Inflammatory macrophage treated with lipopolysaccharide for 1 hour (primary cell): ENCODE data around the gene GAB1.
A peak's percentile ranks its signal among the peaks of the same experiment; 100 is the strongest.

Source experiments
- DNase-seq, 2 donors: peaks; one replicate each; pipeline ENCODE4 v3.0.0-alpha.2; 2020 to 2022

GAB1 gene

DNA sequence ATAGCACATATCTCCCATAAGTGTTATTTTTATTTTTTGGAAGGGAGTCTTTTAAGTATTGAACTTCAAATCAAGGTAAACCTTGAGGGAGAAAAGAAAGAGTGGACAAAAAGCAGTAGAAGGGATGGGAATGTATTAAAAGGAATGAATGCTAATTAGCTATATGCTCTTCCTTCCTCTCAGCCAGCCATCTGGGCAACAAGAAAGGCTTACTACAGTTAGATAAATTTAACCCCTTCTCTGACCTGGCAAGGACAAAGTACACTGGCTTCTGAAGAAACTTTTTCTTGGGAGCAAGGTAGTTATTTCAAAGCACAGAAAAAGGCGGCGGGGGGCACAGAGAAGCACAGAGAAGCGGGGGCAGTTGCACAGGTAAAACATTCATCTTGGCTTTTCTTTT is 54.6 kb downstream of the GAB1 start:
- DNase-seq: no peak

DNA sequence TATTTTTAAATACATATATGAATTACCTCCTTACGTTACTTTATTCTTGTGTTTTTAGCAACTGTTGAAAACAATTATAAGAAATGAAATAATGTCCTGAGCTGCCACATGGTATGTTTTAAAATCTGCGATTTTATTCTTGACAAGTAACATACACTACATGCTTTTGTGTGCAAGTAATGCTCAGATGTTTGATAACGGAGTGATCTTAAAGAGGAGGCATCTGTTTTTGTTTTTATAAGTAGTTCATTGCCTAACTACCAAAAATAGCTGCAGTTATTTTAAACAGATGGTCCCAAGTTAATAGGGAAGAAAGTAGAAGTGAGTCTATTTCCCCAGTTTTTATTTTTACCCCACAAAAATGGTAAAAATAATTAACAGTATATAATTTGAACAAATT is 55.2 kb downstream of the GAB1 start:
- no peak for DNase-seq

DNA sequence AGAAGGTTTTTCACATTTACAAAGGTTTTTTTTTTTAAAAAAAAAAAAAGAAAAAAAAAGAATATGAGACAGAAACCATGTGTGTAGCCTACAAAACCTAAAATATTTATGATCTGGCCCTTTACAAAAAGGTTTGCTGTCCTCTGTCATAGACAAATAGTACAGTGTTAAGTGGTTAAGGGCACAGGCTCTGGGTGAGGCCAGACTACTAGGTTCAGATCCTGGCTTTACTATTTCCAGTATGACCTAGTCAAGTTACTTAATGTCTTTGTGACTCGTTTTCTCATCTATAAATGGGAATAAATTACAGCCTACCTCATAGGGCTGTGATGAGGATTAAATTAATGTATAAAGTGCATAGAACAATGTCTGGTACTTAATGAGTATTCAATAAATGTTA is 56.5 kb downstream of the GAB1 start:
- DNase-seq: no peak

- DNase-seq: no peak
Observed at GRCh38 chr4:143394739-143395453, 58.2 kb downstream of the GAB1 start.

DNA sequence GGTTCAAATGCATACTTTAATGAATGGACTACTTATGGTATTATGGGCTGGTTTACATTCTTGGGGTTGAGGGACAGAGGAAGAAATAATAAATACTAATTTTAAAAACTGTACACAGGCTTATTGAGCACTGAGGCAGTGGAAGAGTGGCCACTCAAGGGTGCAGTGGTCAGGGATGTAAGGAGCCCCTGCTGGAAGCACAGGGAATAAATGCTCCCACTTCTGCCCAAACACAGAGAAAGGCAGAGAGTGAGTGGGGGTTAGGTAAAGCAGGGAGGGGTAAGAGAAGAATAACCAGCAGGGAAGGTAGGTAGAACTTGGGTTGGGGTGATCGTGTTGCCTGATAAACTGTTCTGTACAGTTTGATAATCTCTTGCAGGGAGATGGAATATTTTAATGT is 60.0 kb downstream of the GAB1 start:
- DNase-seq: no peak

- DNase-seq: no peak
Observed at GRCh38 chr4:143397335-143397734, 60.7 kb downstream of the GAB1 start.

DNA sequence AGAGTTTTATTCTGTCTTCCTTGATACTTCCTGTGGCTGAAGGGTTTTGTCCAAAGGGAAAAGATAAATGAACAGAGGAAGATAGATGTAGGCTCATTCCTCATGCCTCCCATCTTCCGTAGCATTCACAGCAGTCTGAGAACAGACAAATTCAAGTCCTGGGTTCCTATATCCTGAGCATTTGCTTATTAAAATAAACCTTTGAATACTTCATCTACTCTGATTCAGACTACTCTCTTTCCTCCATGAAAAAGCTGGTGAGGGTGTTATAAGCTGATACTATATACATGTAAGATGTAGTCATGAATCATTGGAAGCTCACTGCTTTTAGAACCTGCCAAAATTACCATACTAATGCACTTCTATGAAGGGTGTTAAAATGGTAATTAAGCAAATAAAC is 61.2 kb downstream of the GAB1 start:
- DNase-seq: no peak

DNA sequence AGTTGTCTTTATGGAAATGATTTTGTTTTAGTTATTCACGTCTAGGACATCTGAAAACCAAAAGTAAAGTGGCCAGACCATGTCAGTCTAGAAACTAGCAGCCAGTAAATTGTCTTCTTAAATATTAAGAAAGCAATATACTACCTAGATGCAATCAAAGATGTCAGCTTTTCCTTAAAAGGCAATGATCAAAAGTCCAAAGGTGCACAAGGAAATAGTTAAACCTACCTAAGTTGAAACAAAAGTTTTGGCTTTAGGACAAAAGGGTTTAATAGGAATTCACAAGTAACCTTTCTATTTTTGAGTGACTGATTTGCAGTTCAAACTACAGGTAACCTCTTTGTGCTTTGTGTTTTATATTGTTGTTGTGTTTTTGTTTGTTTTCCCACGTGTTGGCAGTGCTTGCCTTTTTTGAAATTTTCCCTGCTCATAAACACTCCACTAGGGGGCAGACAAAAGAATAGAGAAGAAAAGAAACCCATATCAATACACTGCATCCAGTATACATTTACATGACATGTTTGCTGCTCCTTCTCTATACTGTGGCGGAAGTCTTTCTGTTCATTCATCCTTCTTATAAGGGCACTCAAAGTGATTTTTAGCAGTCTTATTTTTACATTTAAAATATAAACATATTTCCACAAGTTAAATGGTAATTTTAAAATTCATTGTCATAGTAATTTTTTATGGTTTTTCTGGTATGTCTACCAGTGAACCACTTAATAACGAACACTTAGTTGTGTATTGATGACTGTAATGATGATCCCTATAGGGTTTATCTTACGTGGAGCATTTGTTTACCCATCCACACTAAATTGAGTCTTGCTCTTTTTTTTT is 62.7 kb downstream of the GAB1 start:
- DNase-seq: peak; percentile 31 to 66

DNA sequence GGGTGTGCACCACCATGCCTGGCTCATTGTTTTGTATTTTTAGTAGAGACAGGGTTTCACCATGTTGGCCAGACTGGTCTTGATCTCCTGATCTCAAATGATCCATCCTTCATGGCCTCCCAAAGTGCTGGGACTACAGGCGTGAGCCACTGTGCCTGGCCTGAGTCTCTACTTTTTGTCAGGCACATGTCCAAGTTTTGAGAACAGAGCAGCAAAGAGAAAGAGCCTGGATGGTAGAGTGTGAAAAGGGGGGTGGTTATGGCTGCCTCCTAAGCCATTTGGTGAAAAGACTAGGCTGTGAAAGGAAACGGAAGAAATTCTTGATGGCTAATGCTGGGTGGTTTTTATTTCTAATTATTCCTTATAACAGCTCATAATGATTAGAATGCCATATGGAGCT is 63.4 kb downstream of the GAB1 start:
- no peak for DNase-seq

GRCh38 chr4:143402776-143403552 is 66.3 kb downstream of the GAB1 start:
- DNase-seq: peak in 1 of 2 donors; percentile 29

GRCh38 chr4:143403553-143403820 is 66.8 kb downstream of the GAB1 start:
- peak; percentile 41 to 48 for DNase-seq

- peak in 1 of 2 donors; percentile 32 for DNase-seq
Observed at GRCh38 chr4:143404555-143404954, 67.9 kb downstream of the GAB1 start.

GRCh38 chr4:143405075-143405730 is 68.5 kb downstream of the GAB1 start:
- DNase-seq: peak in 1 of 2 donors; percentile 35

GRCh38 chr4:143406523-143406922 is 69.8 kb downstream of the GAB1 start:
- DNase-seq: no peak

- DNase-seq: no peak
Observed at GRCh38 chr4:143407474-143407873, 70.8 kb downstream of the GAB1 start.

DNA sequence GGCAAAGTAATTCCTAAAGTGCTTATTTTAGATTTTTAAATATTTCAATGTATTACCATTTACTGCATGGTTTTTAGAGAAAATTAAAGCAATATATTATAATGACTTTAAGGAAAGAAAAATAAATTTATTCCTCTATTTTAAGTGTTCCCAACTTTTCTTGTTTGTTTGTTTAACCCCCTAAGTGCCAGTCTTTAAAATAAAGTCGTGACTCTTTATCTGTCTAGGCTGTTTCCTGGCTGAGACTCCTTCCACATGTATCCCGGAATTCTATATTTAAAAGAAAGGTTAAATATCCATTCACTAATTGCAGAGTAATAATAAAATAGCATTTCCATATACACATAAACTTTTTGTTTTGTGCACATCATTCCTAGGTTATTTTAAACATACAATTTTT is 71.2 kb downstream of the GAB1 start:
- no peak for DNase-seq

DNA sequence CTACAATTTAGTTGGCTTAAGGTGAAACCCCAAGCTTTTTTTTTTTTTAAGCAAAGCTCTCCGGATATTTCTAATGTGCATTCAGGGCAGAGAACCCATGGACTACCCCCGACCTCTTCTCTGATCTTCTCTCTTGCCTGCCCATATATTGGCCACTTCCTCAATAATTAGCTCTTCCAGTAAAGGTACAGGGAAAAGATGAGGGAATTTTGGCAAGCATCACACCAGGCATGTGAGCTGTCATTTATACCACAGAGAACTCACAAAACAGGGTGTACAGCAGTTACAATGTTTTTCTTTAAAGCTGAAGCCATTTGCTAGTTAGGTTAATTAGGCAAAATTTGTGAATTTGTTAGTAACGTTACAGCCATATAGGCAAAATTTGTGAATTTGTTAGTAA is 73.3 kb downstream of the GAB1 start:
- no peak for DNase-seq

DNA sequence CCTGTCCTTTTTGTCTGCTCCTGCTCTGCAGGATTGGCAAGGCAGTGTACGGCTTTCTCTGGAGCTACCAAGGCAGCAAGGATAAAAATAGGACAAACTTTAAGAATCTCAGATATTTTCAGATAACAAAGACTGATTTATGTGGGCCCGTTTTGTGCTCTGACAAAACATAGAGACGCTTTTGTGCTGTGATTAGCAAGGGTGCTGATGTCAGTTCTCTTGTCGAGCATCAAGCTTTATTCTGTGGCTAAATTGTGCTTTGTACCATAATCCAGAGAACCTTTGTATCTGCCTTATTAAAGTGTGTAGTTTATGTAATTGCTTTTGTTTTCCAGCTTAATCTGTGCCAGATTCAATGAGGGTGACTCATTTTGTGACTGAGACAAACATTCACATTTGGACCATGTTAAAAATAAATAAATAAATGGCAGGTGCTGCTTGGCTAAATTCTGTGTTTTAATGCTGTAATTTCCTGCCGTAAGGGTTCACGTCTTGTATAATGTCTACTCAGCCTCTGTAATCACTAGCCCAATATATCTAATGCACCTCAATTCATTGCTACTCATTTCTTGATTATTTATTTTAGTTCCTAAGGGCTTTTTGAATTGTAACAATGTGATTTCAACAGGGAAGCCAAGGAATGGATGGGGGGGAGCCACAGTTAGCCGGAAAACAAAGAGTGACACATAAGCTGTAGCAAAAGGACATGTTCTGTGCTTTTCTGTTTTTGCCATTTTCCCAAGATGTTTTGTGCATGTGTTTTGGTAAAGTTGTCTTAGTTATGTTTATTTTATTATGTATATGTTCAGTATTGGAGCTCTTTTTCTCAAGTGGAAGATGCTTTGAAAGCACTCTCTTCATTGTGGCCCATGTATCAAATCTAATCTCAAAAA is 75.1 kb downstream of the GAB1 start:
- no peak for DNase-seq

DNA sequence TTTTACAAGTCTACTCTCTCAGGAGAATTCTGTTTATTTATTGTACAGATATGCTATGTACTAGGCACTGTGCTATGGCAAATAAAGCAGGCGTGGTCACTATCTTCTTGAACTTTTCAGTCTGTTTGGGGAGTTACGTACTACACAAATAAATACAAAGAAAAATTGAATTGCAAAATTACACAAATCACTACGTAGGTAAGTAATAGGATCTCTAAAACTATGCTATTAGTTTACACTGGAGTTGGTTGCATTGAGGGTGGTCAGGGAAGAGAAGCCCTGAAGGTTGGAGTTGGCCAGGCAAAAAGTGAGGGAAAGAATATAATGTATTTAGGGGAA is 75.7 kb downstream of the GAB1 start:
- no peak for DNase-seq

DNA sequence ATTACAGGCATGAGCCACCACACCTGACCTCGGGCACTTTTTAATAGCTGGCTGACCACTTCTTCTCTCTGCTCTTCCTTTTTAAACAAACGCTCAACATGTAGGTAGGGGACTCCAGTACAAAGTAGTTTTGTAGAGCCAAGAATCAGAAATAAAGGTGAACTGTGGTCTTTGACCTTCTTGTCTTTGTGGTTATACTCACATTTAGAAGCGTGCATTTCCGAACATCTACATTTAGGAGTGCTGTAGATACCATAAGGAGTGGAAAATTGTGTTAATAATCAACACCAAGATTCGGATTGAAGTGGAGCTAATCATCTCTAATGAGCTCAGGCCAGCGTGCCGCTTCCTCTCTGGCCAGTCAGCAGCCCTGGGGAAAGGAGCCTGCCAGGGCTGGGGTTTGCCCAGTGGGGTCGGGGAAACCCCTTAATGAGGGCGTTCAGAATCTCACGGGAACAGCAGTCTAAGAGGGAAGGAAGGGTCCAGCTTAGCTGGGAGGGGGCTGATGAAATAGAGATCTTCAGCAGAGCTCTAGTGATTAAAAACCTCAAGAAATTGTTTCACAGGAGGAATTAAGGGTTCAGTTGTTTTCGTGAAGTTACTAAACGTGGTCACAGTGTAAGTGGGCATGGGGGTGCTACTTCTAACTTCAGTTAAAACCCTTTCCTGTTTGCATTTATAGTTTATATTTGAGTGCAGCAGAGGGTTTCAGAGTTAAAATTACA is 81.2 kb downstream of the GAB1 start:
- no peak for DNase-seq

DNA sequence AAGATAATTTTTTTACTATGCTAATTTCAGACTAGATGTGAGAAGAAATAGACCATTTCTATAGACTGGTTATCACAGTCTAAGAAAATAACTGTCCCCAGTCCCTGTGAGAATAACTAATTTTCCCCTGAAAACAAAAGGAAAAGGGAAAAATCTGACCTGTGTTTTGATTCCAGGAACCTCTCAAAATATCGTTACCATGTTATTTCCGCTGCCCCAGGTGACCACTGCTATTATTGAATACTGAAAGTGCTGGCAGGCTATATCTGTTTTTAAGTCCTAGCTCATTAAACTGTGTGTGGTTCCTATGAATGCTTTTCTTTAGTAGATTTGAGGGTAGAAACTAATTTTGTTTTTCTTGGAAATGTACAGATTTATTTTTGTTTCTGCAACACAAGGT is 83.6 kb downstream of the GAB1 start:
- DNase-seq: no peak

DNA sequence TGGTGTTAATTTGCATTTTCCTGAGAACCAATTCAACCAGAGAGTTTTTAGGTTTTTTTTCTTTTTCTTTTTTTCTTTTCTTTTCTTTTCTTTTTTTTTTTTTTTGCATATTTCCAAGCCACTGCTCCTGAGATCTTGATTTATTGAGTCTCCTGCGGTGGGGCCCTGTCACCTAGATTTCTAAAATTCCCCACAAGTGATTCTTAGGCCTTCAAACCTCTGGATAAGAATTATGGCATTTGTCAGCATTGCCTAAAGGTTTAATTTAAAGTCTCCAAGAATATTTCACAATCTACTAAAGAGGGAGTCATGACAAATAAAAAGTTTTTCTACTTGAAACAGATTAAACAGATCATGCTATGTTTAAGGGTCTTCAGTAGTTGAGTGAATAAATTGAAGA is 84.9 kb downstream of the GAB1 start:
- DNase-seq: no peak
